ENCODE results near the gene TNFRSF1A.

- TF ChIP-seq, protein P1, sequence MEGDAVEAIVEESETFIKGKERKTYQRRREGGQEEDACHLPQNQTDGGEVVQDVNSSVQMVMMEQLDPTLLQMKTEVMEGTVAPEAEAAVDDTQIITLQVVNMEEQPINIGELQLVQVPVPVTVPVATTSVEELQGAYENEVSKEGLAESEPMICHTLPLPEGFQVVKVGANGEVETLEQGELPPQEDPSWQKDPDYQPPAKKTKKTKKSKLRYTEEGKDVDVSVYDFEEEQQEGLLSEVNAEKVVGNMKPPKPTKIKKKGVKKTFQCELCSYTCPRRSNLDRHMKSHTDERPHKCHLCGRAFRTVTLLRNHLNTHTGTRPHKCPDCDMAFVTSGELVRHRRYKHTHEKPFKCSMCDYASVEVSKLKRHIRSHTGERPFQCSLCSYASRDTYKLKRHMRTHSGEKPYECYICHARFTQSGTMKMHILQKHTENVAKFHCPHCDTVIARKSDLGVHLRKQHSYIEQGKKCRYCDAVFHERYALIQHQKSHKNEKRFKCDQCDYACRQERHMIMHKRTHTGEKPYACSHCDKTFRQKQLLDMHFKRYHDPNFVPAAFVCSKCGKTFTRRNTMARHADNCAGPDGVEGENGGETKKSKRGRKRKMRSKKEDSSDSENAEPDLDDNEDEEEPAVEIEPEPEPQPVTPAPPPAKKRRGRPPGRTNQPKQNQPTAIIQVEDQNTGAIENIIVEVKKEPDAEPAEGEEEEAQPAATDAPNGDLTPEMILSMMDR (IDR thresholded peaks at IDR 0.05), result no peak
- no peak for TF ChIP-seq EZH2phosphoT487 (IDR thresholded peaks at IDR 0.05)
Observed at GRCh38 chr12:6321905-6322304, 20.0 kb downstream of the TNFRSF1A start.

Measured in neural progenitor cell (in vitro differentiated cells).